Measurements from ENCODE around the gene DCXR.

Gene DCXR

DNA sequence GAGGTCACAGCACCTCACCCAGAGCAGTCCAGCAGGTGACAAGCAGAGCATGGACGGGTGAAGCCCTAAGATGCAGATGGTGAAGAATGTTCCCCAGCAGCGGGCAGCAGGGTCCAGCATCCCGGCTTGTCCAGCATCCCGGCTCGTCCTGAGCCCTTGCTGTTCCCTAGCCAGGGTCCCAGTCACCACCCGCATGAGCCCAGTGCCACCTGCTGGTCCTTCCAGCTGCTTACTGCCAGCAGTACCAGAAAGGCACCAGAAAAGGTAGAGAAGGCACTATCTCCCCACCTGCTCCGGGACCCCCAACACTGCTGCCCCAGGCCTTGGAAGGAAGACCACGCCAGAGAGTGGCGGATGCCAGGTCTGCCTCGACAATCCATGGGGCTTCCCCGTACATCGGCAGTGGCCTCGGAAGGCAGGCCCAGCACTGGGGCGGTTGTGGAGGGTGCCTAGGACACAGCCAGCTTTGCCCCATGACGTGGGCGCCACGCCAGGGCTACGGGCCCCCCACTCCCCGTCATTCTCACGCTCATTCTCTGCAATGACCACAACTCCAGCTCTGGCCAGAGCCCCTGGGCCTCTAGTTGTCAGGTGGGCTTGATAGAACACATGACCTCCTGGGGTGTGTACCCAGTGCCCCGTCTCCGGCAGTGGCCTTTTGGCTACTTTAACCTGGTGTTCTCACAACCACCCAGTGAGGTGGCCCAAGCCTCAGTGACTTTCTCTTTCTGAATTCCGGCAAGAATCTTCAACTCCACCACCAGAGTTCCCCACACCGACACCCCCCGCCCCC, 16.2 kb downstream of the DCXR start:
- peak; percentile 81 for DNase-seq

DNA sequence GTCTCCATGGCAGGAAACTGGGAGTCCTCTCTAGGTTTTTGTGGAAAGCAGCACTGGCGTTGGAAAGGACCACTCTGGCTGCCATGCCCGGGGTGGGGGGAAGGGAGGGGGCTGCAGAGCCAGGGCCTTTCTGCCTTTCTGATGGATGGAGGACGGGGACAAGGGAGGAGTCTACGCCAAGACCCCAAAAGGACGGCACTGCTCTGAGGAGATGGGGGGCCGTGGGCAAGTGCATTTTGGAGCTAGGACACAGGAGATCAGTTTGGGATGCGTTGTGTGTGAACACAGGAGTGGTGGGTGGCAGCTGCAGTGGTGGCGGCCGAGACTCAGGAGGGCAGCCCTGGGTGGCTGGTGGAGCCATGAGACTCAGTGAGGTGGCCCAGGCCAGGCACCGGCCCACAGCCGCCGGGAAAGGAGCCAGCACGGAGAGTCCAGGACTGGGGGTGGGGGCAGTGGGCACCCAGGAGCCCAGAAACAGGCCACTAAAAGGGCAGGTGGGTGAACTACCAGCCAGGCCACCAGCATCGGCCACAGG, 16.9 kb downstream of the DCXR start:
- DNase-seq = no peak

DNA sequence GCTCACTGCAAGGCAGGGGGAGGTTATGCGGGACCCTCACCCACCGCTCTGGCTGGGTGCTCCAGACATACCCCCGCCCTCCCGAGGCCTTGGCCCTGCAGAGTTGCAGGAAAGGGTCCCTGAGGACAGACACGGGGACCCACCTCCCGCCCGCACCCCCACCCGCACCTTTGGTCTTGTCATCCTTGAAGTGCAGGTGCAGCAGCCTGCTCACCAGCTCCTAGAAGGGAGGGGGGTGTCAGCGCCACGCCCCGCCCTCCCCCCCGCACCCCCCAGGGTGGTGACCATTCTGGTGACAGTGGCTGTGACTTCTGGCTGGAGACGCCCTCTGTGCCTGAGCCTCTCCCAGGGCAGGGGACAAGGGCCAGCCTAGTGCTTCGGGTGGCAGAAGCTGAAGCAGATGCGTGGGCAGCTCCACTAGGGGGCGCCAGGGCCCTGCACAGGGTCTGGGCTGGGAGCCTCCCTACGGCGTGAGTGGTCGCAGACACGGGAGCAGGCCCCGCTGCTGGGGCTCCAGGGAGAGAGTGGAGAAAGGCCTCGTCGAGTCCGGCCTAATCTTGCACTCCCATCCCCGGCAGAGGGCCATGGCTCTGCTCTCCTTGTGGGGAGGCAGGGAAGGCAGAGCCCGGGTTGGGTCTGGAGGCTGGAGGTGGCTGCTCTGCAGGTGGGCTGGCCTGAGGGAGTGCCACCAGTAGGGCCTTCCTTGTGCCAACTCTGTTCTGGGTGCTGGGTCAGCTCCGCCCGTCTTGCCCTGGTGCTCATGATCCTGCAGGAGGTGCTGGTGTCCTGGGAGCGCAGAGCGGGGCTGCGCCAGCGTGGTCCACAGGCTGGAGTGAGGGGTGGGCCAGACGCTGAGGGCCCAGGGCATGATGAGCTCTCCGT, 17.6 kb downstream of the DCXR start:
- DNase-seq = no peak

DNA sequence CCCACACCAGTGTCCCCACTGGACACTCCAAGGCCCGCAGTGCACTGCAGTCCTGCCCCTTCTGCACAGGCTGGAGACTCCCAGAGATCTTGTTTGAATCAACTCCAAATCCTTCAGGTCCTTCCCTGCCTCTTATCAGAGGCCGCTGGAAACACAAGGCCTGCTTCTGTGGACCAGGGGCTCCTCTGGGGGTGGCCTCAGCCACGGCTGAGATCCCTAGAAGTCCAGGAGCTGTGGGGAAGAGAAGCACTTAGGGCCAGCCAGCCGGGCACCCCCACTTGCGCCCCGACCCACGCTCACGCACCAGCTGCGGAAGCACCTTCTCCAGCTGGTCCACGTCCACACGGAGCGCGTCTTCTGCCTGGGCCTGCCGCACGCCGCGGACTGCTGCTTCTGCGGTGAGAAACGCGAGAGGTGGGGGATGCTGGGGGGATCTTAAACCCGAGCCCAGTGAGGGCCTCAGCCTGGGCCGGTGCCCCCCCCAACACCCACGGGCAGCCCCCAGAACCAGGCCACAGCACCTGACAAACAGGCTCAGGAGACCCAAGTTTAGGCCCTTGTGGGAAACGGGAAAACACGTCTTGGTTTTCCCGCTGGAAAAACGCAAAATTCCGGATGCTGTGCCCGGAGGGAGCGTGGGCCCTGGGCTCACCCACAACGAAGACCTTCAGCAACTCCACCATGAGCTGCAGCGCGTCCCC, 18.4 kb downstream of the DCXR start:
- no peak for DNase-seq

DNA sequence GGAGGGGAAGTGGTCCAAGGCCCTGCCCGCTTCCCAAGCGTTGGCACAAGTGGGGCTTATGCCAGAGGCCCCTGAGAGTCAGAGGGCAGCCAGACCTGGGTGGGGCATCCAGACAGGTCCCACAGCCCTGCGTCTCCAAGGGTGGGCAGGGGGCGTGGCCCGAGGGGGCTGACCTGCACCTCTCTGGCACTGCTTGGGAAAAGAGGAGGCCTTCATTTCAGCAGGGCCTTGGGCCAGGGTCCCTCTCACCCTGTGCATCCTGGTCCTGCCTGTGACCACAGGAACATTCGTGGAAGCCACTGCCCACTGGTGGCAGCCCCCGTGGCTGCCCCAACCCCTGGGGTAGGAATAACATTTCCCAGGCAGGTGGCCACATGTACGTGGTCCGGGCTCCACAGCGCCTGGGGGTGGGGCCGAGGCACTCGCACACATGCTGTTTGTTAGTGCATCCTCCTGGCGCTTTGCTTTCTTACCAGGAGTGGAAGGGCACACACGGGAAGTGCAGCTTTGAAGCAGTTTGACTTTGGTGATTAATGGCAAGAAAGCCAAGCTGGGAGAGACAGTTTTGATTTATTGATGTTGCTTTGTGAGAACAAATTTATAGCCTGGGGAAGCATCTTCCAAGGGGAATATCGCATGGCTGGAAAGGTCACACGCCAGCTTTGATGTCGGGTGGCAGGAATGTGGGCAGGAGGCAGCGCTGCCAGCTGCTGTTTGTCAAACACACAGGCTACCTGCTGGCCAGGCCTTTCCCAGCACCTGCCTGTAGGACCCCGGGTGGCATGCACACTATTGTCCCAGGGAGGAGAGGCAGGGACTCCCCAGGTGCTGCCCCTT, 19.1 kb downstream of the DCXR start:
- no peak for DNase-seq

DNA sequence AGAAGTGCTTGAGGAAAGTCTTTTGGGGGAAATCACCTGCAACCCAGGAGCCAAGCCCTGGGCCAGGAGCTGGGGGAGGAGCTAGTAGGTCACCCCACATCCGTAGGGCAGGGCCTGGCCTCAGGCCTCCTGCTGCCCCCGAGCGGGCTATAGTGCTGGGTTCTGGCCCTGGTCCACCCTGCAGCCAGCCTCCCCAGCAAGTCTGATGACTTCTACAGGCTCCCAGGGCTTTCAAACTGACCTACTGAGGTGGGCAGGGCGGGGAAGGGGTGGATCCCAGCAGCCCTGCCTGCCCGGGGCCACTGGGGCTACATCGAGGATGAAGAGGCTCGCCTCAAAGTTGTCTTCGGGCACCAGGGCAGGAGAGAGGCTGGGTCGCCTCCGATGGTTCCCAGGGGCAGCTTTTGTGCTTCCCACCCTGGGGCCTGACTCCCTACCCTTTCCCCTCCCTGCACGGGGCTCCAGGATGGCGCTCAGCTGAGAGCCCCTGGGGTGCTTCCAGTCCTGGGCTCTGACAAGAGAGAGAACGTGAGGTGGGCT, 19.8 kb downstream of the DCXR start:
- no peak for DNase-seq

DNA sequence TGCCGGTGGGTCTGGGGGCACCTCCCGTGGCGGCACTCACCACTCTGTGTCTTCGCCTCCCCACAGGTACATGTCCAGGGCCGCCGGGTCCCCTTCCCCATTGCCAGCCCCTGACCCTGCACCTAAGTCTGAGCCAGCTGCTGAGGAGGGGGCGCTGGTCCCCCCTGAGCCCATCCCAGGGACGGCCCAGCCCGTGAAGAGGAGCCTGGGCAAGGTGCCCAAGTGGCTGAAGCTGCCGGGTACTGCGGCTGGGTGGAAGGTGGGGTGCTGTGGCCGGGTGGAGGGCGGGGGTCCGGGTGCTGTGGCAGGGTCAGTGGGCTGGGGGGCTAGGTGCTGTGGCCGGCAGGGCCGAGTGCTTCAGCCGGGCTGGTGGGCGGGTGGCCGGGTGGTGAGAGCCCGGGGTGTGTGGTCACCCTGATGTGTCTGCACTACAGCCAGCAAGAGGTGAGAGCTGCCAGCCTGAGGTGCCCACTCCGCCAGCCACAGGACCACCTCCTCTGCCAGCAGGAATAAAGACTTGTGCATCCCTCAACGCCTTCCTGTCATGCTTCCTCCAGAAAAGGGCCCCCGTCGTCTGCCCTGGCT, 20.5 kb downstream of the DCXR start:
- no peak for DNase-seq

DNA sequence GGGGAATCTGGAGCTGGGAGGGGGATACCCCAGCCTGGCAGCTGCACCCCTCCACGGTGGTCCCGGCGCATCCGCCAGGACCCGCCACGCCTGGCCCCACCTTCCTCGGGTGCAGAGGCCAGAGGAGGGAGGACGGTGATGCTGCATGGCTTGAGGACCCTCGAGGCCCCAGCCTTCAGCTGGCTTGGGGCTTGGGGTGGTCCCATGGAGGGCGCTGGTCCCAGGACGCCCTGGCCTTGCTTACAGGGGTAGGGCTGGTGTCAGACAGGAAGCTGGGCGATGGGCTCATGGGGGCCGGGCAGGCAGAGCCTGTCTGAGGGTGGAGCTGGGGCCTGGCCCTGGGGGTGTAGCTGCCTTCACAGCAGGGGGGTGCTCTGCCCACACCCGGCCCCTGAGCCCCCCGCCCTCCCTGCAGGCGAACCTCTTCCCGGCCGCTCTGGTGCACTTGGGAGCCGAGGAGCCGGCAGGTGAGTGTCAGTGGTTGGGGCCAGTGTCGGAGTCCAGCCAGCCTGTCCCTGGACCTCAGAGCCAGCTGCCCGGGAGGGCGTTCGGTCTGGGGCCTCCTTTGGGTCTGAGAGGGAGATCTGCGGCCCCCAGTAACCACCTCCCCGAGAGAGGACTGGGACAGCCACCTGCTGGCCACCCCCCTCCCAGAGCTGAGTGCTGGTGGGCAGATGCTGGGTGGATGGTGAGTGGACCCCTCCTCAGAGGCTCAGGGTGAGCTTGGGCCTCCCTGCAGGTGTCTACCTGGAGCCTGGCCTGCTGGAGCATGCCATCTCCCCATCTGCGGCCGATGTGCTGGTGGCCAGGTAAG, 21.2 kb downstream of the DCXR start:
- no peak for DNase-seq

DNA sequence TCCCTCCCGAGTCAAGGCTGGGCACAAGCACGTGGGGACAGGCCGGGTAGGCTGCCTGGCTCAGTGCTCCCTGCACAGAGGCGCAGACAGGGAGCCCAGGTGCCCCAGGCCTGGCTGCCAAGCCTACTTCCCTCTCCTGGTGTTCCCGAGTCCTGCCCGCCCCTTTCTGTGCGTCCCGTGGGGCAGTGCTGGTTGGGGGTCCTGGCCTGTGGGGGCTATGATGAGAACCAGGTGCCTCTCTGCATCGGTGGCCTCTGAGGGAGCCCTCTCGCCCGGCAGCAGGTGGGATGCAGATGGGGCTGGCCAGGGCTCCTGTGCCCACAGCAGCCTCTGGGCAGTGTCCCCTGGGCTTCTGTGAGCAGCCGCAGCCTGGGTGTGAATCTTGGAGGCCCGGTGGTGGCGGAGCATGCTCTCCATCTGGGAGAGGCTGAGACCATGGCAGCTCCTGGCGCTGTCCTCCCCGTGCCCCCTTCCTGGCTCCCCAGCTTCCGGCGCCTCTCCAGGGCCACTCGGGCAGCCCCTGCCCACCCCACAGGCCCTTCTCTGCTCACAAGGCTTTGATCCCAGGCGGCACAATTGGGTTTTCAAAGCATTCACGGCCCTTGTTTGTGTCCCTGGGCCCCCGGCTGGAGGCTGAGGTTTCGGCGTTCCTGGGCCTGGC, 22.1 kb downstream of the DCXR start:
- DNase-seq = no peak

DNA sequence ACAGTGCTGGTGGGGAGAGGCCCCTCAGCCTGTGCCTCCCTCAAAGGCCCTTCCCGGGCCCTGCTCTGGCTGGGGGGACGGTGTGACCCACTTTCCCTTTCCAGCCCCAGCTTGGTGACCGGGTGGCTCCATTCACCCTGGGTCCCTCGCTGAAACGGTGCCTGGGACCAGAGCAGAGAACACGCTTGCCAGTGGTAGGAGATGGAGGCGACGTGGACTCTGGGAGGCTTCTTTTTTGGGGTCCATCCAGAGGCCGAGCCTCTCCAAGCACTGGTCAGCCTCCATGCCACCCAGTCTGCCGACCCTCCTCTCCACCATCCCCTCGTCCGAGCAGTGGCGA, 22.6 kb downstream of the DCXR start:
- DNase-seq = no peak

DNA sequence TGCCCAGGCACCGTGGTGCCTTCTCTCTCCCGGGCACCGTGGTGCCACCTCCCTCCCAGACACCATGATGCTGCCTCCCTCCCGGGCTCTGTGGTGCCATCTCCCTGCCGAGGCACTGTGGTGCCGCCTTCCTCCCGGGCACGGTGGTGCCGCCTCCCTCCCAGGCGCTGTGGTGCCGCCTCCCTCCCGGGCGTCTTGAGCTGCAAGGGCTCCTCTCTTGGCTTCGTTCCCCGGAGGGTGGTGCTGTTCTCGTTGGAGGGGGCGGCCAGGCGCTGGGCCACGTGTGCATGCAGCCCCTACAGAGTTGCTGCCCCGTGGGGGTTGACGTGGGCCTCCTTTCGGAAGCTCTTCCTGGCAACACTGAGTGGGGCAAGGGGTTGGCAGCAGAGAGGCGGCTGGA, 23.1 kb downstream of the DCXR start:
- no peak for DNase-seq

DNA sequence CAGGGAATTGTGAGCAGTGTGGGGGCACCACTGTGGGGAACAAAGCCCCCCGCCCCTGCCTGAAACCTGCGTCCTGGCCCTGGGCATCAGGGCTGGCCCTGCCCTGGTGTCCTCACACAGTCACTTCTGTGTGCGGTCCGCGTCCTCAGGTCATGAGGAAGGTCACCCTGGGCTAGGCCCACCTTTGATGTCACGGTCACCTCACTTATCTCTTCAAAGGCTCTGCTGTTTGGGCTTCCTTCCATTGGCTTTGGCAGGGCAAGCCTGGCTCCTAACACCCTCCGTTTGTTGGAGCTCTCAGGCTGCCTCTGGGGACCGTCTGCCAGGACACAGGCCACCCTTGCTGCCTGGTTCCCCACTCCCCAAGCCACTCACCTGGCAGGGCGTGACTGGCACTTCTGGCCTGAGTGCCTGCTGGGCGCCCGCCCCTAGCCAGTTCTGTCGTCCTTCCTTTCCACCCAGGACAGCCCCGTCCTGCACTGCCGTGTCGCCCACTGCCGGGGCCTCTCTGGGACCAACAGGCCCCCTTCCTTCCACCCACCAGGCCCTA, 23.6 kb downstream of the DCXR start:
- no peak for DNase-seq

DNA sequence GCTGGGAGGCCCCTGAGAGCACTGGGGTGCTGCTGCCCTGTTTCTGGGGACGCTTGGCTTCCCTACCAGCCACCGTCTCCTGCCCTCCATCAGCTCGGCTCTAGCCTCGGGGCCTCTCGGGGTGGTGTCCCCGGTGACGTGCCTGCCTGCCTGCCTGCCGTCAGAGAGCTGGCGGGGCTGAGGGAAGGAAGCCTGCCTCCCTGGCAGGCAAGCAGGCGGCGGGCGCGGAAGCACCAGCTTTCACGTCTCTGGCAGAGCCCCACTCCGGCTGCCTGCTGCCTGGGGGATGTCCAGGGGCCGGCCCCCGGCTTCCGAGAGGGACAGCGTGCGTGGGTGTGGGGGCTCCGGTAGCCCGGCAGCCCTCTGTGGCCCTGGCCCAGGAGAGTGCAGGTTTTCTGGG, 24.2 kb downstream of the DCXR start:
- peak; percentile 75 for DNase-seq

DNA sequence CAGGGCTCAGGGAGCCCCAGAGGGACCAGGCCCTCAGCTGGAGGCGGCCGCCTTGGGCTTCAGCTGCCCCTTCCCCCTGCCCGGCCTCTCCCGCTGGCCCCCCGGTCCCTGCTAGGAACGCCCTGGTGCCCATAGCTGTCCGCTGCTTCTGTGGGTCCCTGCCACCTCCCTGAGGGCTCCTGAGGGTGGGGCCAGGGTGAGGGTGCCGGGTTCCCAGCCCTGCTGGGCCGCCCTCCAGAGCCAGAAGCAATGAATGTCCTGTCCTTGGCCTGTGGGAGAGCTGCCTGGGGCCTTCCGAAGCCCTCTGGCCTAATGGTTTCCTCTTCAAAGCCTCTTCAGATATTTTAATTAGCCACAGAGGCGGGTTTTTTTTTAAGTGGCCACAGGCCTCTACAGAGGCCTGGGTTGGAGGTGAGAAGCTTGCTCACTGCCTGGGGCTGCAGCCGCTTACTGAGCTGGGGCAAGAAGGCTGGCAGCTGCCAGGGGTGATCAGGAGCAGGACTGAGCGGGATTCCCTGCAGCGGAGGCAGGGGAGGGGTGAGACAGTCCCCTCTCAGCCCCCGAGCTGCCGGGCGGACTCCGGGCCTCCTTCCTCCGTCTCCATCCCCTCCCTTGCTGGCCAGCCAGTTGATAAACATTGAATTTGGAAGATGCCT, 24.7 kb downstream of the DCXR start:
- DNase-seq = no peak

DNA sequence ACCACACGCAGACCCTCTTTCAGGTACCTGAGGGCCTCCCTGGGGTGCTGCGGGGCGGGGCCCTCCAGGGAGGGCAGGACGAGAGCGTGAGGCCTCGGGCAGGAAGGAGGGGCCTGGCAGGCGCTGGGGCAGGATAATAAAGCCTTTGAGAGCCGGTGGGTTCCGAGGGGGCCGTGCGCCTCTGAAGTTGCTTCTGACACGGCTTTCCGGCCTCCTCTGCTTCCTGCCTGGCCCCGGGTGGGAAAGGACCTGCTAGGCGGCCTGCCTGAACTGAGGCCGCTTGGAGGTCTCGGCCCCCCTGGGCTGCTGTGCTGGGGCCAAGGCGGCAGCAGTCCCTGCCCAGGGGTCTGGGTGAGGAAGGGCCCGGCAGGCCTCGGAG, 25.2 kb downstream of the DCXR start:
- DNase-seq = no peak

DNA sequence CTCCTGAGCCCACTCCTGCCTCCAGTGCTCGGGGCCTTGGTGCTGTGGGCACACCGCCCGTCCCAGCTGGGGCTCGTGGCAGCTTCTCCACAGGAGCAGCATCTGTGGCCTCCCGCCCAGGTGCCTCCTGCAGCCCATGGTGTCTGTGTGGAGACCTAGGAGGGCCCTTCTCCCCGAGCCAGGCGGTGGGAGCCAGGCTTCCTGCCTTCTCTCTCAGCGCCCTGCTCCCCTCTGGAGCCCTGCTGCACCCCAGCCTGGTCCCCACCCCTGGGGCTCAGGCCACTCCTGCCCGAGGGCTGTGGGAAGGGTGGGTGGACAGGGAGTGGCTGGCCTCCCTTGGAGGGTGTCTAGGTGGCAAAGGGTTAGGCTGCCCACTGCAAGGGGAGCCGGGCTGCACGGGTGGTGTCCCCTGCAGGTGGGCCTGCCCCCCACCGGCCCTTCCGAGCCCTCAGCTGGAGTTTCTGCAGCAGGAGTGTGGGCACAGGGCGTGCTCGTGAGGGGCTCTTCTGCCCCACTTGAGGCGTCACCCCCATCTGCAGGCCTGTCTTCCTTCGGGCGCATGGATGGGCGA, 25.8 kb downstream of the DCXR start:
- DNase-seq = no peak

DNA sequence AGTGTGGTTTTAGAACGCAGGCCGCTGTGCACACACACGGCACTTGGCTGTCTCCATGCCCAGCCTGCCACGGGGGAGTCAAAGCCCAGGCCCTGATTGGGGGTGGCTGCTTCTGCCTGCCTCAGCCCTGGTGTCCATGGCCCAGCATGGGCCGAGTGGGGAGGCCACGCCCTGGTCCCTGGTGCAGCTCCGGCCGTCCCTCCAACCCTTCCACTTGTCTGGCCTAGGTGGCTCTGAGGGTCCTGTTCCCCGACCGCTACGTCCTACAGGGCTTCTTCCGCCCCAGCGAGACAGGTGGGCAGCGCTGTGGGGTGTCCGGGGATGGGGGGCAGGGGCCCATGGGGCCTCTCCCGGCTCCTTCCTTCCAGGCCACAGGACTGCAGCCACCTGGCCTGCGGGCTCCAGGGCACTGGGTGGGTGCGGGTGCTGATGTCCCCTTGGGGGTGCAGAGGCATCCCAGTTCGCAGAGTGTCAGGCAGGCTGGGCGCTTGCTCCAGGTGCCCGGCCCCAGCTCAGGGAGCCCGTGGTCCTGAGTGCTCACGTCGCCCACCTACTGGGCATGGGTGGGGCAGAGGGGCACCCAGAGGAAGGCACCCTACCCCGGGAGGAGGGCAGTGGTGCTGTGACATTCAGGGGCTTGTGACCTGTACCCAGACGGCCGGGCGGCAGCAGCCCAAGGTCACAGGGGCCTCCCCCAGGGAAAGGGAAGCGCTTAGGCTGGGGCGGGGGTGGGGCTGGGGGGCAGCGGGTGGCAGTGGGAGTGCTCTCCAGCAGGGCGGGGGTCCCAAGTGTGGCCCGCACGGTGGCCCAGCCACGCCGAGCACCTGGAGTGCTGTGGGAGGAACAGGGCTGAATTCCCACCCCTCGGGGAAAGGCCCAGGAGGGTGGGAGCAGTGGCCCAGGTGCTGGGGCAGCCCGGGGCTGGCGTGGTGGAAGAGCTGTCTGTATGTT, 26.6 kb downstream of the DCXR start:
- no peak for DNase-seq

DNA sequence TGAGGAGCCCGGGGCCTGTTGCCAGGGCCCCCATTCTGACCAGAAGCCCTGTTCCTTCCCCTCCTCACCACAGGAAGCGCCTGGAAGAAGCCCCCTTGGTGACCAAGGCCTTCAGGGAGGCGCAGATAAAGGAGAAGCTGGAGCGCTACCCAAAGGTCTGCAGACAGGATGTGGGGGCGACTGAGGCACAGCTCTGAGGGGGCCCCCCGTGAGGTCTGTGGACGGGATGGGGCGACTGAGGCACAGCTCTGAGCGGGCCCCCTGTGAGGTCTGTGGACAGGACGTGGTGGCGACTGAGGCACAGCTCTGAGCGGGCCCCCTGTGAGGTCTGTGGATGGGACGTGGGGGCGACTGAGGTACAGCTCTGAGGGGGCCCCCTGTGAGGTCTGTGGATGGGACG, 28.1 kb downstream of the DCXR start:
- no peak for DNase-seq
